MM.1S (cell line): Measurements from ENCODE around the gene MPZL1.

Source experiments
- DNase-seq: peaks from one replicate; pipeline ENCODE4 v3.0.0-alpha.2; 2015
- H2AFZ ChIP-seq: fragments of 300-600 bp; sonication (generic); 2 replicates; pipeline ENCODE4 v1.6.0; 2016; ENCODE audit warnings: antibody characterized with exemption, low read length
- H3F3A ChIP-seq: fragments of 300-600 bp; sonication (generic); 2 replicates; pipeline ENCODE4 v1.6.1; 2016; ENCODE audit warnings: mild to moderate bottlenecking, antibody characterized with exemption, low read length, moderate library complexity, mixed read lengths; ENCODE audit not compliant: insufficient read depth
- H3K27ac ChIP-seq: fragments of 300-600 bp; sonication (generic); 2 replicates; pipeline ENCODE4 v1.5.1; 2016; ENCODE audit warnings: mild to moderate bottlenecking, low read length
- H3K27me3 ChIP-seq: fragments of 300-600 bp; sonication (generic); replicated peaks from 2 replicates; pipeline ENCODE4 v1.6.0; 2016; ENCODE audit warnings: low read length; ENCODE audit not compliant: insufficient read depth
- H3K36me3 ChIP-seq: fragments of 300-600 bp; sonication (generic); replicated peaks from 2 replicates; pipeline ENCODE4 v1.6.1; 2016; ENCODE audit warnings: mild to moderate bottlenecking, low read length, mixed read lengths; ENCODE audit not compliant: insufficient read depth
- H3K4me1 ChIP-seq: fragments of 300-600 bp; sonication (generic); 2 replicates; pipeline ENCODE4 v1.6.1; 2016; ENCODE audit warnings: low read length, mixed read lengths
- H3K4me2 ChIP-seq: fragments of 300-600 bp; sonication (generic); 2 replicates; pipeline ENCODE4 v1.6.0; 2016; ENCODE audit warnings: low read depth, low read length
- H3K4me3 ChIP-seq: fragments of 300-600 bp; sonication (generic); 2 replicates; pipeline ENCODE4 v1.5.1; 2016; ENCODE audit warnings: low read length, mixed read lengths
- H3K79me2 ChIP-seq: fragments of 300-600 bp; sonication (generic); 2 replicates; pipeline ENCODE4 v1.6.1; 2016; ENCODE audit warnings: mixed run types, low read length, mixed read lengths
- H3K9ac ChIP-seq: fragments of 300-600 bp; sonication (generic); 2 replicates; pipeline ENCODE4 v1.6.1; 2016; ENCODE audit warnings: low read length, mixed read lengths
- H3K9me2 ChIP-seq: fragments of 300-600 bp; sonication (generic); replicated peaks from 2 replicates; pipeline ENCODE4 v1.6.1; 2016; ENCODE audit warnings: mild to moderate bottlenecking, low read length, mixed read lengths; ENCODE audit not compliant: insufficient read depth
- H3K9me3 ChIP-seq: fragments of 300-600 bp; sonication (generic); replicated peaks from 2 replicates; pipeline ENCODE4 v1.6.1; 2016; ENCODE audit warnings: mild to moderate bottlenecking, low read length, mixed read lengths; ENCODE audit not compliant: insufficient read depth
- H4K20me1 ChIP-seq: fragments of 300-600 bp; sonication (generic); 2 replicates; pipeline ENCODE4 v1.6.1; 2016; ENCODE audit warnings: mild to moderate bottlenecking, low read length, moderate library complexity, mixed read lengths; ENCODE audit not compliant: insufficient read depth
- EZH2 ChIP-seq: fragments of 300-600 bp; sonication (generic); optimal IDR thresholded peaks from 2 replicates; pipeline ENCODE3; 2017; ENCODE audit warnings: low read depth, mild to moderate bottlenecking, antibody characterized with exemption, low read length, mixed read lengths
- EZH2phosphoT487 ChIP-seq: fragments of 300-600 bp; sonication (generic); IDR thresholded peaks from 2 replicates; pipeline ENCODE4 v1.6.1; 2018; ENCODE audit warnings: antibody characterized with exemption, low read length
- TF ChIP-seq, protein P1 (sequence below): fragments of 300-600 bp; sonication (generic); IDR thresholded peaks from 2 replicates; pipeline ENCODE4 v1.5.1; 2016; ENCODE audit warnings: antibody characterized with exemption, low read length, mixed read lengths

The MPZL1 gene

DNA sequence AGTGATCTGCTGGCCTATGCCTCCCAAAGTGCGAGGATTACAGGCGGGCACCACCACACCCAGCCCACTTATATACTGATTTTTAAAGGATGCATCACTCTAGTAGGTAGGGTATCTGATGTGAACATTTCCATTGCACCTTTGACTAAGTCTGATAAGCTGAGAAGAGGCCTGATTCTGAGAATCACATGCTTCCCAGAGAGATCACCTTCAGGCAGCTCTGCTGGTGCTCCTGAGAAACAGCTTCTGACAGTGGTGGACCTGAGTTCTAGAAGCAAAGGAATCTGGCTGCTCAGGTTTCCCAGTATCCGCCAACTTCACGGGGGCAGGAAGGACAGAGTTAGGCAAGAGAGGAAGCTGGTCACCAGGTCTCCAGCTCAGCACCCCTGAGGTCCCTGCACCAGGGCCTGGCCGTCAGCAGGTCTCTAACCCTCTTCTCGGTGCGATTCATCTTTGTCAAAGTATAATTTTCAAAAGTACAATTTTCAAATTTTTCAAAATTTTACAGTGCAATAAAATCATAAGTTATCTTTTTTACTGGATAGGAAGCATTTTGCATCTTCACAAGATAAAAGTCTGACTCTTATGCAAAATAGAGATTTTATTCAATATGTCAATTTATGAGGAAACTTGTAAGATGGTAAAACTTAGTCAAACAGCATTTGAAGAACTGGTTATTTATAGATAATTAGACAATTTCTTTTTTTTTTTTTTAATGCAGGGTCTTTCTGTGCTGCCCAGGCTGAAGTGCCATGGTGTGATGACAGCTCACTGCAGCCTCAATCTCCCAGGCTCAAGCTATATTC, 25.8 kb upstream of the MPZL1 start:
- TF ChIP-seq, protein P1, sequence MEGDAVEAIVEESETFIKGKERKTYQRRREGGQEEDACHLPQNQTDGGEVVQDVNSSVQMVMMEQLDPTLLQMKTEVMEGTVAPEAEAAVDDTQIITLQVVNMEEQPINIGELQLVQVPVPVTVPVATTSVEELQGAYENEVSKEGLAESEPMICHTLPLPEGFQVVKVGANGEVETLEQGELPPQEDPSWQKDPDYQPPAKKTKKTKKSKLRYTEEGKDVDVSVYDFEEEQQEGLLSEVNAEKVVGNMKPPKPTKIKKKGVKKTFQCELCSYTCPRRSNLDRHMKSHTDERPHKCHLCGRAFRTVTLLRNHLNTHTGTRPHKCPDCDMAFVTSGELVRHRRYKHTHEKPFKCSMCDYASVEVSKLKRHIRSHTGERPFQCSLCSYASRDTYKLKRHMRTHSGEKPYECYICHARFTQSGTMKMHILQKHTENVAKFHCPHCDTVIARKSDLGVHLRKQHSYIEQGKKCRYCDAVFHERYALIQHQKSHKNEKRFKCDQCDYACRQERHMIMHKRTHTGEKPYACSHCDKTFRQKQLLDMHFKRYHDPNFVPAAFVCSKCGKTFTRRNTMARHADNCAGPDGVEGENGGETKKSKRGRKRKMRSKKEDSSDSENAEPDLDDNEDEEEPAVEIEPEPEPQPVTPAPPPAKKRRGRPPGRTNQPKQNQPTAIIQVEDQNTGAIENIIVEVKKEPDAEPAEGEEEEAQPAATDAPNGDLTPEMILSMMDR, result no peak
- no peak for TF ChIP-seq EZH2phosphoT487
- TF ChIP-seq EZH2, result no peak
- Histone ChIP-seq H3K9me3 (no peaks in the 10 kb centered on the region), H3K27ac (no peak overlapping the region), H3K4me3 (no peak overlapping the region), H3F3A (no peaks in the 10 kb centered on the region), H4K20me1 (no peaks in the 10 kb centered on the region), H3K9ac (no peak overlapping the region), H3K36me3 (0 out of 2 replicates have a peak, but pooled peaks cover 10% of the 10 kb centered on the region), H3K4me1 (no peaks in the 10 kb centered on the region), H3K4me2 (no peak overlapping the region), H3K27me3 (no peaks in the 10 kb centered on the region), H2AFZ (no peak overlapping the region), H3K79me2 (no peaks in the 10 kb centered on the region), H3K9me2 (no peaks in the 10 kb centered on the region)
- DNase-seq, result no peak

DNA sequence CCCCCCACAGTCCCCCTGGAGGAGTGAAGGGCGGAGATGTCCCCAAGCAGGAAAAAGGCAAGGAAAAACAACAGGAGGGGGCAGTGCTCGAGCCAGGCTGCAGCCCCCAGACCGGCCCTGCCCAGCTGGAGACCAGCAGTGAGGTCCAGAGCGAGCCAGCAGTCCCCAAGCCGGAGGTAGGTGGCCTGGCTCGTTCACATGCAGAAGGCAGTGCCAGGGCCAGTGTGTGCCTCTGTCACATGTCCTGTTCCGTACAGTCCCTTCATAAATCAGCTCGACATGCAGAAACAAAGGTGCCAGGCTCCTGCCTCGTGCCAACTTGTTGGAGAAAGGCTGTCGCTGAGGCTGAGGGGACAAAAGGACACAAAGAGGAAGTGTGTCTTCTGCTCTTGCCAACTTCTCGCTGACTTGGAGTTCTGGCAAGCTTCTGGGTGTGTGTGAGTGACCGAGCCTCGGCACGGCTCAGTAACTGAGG, 24.1 kb upstream of the MPZL1 start:
- H3K4me1 ChIP-seq, result no peaks in the 10 kb centered on the region
- no peaks in the 10 kb centered on the region for H3F3A ChIP-seq
- no peak overlapping the region for H3K4me2 ChIP-seq
- H2AFZ ChIP-seq, result no peak overlapping the region
- H3K27me3 ChIP-seq, result no peaks in the 10 kb centered on the region
- 0 out of 2 replicates have a peak, but pooled peaks cover 10% of the 10 kb centered on the region for H3K36me3 ChIP-seq
- no peaks in the 10 kb centered on the region for H3K9me2 ChIP-seq
- no peaks in the 10 kb centered on the region for H3K79me2 ChIP-seq
- TF ChIP-seq, protein P1, result no peak
- TF ChIP-seq EZH2, result no peak
- TF ChIP-seq EZH2phosphoT487, result no peak
- H3K27ac ChIP-seq, result no peak overlapping the region
- no peaks in the 10 kb centered on the region for H3K9me3 ChIP-seq
- no peaks in the 10 kb centered on the region for H4K20me1 ChIP-seq
- no peak for DNase-seq
- H3K9ac ChIP-seq, result no peak overlapping the region
- no peak overlapping the region for H3K4me3 ChIP-seq

DNA sequence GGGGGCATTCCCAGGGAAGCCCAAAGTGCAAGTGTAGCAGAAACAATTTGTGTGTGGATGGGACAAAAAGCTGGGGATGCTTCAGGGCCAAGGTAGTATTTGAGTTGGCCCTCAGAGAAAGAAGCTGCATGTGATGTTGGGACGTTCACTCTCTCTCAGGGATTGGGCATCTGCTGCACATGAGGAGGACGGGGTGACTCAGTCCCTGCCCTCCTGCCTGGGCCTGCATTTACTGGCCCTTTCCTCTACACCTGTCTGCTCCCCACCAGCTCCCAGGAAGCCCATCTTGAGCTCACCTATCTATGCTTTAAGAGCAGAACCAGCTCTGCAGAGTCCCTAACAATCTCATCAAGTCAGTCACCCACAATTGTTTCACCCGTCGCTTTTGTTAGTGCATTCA, 23.5 kb upstream of the MPZL1 start:
- Histone ChIP-seq H4K20me1 (no peaks in the 10 kb centered on the region), H3F3A (no peaks in the 10 kb centered on the region), H3K4me1 (no peaks in the 10 kb centered on the region), H3K36me3 (0 out of 2 replicates have a peak, but pooled peaks cover 10% of the 10 kb centered on the region), H3K27ac (no peak overlapping the region), H3K79me2 (no peaks in the 10 kb centered on the region), H3K9me2 (no peaks in the 10 kb centered on the region), H3K4me2 (no peak overlapping the region), H3K4me3 (no peak overlapping the region), H2AFZ (no peak overlapping the region), H3K27me3 (no peaks in the 10 kb centered on the region), H3K9ac (no peak overlapping the region), H3K9me3 (no peaks in the 10 kb centered on the region)
- TF ChIP-seq, protein P1, result no peak
- TF ChIP-seq EZH2phosphoT487 (no peak), EZH2 (no peak)
- DNase-seq, result no peak
